Neuronal stem cell (in vitro differentiated cells): ENCODE measurements around the gene VTN.

Experiments used
- DNase-seq: peaks from one replicate; pipeline ENCODE4 v3.0.0-alpha.2; 2013; ENCODE audit warnings: low spot score
- H2AFZ ChIP-seq: one replicate; pipeline ENCODE4 v1.6.1; 2013; ENCODE audit warnings: mild to moderate bottlenecking, low read length, inconsistent platforms
- H2AK5ac ChIP-seq: 2 replicates; pipeline ENCODE4 v1.6.1; 2013; ENCODE audit warnings: low read depth, mild to moderate bottlenecking, inconsistent platforms, low read length, moderate library complexity, mixed read lengths
- H2BK120ac ChIP-seq: 2 replicates; pipeline ENCODE4 v1.6.1; 2013; ENCODE audit warnings: low read depth, mild to moderate bottlenecking, inconsistent platforms, low read length, moderate library complexity, mixed read lengths
- H2BK12ac ChIP-seq: one replicate; pipeline ENCODE4 v1.6.1; 2013; ENCODE audit warnings: low read length, inconsistent platforms
- H2BK15ac ChIP-seq: 2 replicates; pipeline ENCODE4 v1.6.1; 2013; ENCODE audit warnings: mild to moderate bottlenecking, low read length, inconsistent platforms, mixed read lengths
- H2BK5ac ChIP-seq: one replicate; pipeline ENCODE4 v1.6.1; 2013; ENCODE audit warnings: inconsistent platforms, mild to moderate bottlenecking, low read length, moderate library complexity
- H3K14ac ChIP-seq: one replicate; pipeline ENCODE4 v1.6.1; 2013; ENCODE audit warnings: low read length, inconsistent platforms
- H3K18ac ChIP-seq: 2 replicates; pipeline ENCODE4 v1.6.1; 2013; ENCODE audit warnings: low read length, inconsistent platforms
- H3K23ac ChIP-seq: 2 replicates; pipeline ENCODE4 v1.6.1; 2013; ENCODE audit warnings: low read depth, mild to moderate bottlenecking, mixed read lengths, low read length, inconsistent platforms; ENCODE audit not compliant: poor library complexity
- H3K27ac ChIP-seq: replicated peaks from 3 replicates; pipeline ENCODE4 v1.5.1; 2013; ENCODE audit warnings: low read length, inconsistent platforms
- H3K27me3 ChIP-seq, 3 experiments: 2 replicates each; pipeline ENCODE4 v1.6.1; 2013; ENCODE audit warnings: low read length in 3 of 3, mild to moderate bottlenecking in 2 of 3, inconsistent platforms in 1 of 3, low read depth in 1 of 3, mixed read lengths in 1 of 3, moderate library complexity in 1 of 3; ENCODE audit not compliant: control insufficient read depth in 3 of 3, insufficient read depth in 3 of 3
- H3K36me3 ChIP-seq, 2 donors: replicated peaks in 1 of 2; 2 replicates each; pipeline ENCODE4 v1.6.1; 2013; ENCODE audit warnings: low read length in 2 of 2; ENCODE audit not compliant: control insufficient read depth in 2 of 2, insufficient read depth in 2 of 2
- H3K4ac ChIP-seq: 2 replicates; pipeline ENCODE4 v1.6.1; 2013; ENCODE audit warnings: inconsistent platforms, mild to moderate bottlenecking, low read length, moderate library complexity
- H3K4me1 ChIP-seq, 2 donors: 1 replicate in 1 of 2; 2 replicates in 1 of 2; pipeline ENCODE4 v1.6.1; 2013; ENCODE audit warnings: low read length in 2 of 2, low read depth in 1 of 2; ENCODE audit not compliant: control insufficient read depth in 2 of 2, insufficient read depth in 1 of 2
- H3K4me2 ChIP-seq: one replicate; pipeline ENCODE4 v1.6.1; 2013; ENCODE audit warnings: mild to moderate bottlenecking, low read length, inconsistent platforms; ENCODE audit not compliant: insufficient read depth, poor library complexity, severe bottlenecking
- H3K4me3 ChIP-seq, 2 donors: 2 replicates each; pipeline ENCODE4 v1.5.1; 2013; ENCODE audit warnings: low read length in 2 of 2, mild to moderate bottlenecking in 2 of 2, inconsistent platforms in 1 of 2, moderate library complexity in 1 of 2
- H3K79me1 ChIP-seq: one replicate; pipeline ENCODE4 v1.6.1; 2013; ENCODE audit warnings: low read depth, mild to moderate bottlenecking, inconsistent platforms, low read length, moderate library complexity
- H3K9ac ChIP-seq: one replicate; pipeline ENCODE4 v1.6.1; 2013; ENCODE audit warnings: mild to moderate bottlenecking, low read depth, low read length, inconsistent platforms; ENCODE audit not compliant: poor library complexity
- H3K9me3 ChIP-seq, 2 donors: replicated peaks in 1 of 2; 2 replicates each; pipeline versions ENCODE3 to v1.6.1; 2013; ENCODE audit warnings: low read length in 2 of 2, mild to moderate bottlenecking in 2 of 2, inconsistent platforms in 1 of 2, low read depth in 1 of 2, mixed read lengths in 1 of 2, moderate library complexity in 1 of 2; ENCODE audit not compliant: control insufficient read depth in 2 of 2, insufficient read depth in 1 of 2
- H4K8ac ChIP-seq: one replicate; pipeline ENCODE4 v1.6.1; 2013; ENCODE audit warnings: low read depth, mild to moderate bottlenecking, inconsistent platforms, low read length, moderate library complexity
- H4K91ac ChIP-seq: one replicate; pipeline ENCODE4 v1.6.1; 2013; ENCODE audit warnings: low read length, low read depth, mild to moderate bottlenecking, inconsistent platforms; ENCODE audit not compliant: poor library complexity
- WGBS, 2 donors: extraction: QIAGEN DNeasy Blood & Tissue Kit; methylation state at CpG; one replicate each; pipeline ENCODE4 v1.1.7; 2013; ENCODE audit warnings: missing lambda C conversion rate in 2 of 2, mixed read lengths in 1 of 2; ENCODE audit not compliant: insufficient read length in 2 of 2, insufficient replicate concordance in 1 of 2; ENCODE audit errors: extremely low coverage in 2 of 2; 5-methylcytosine and 5-hydroxymethylcytosine counted together

The VTN gene

GRCh38 chr17:28363186-28363585, 6.9 kb downstream of the VTN start:
- WGBS, 2 donors: no CpG with 5 or more reads among the region's 5 CpGs
- H2AFZ ChIP-seq: no peak overlapping the region
- DNase-seq: no peak
- H3K79me1 ChIP-seq: no peaks in the 10 kb centered on the region
- no peak overlapping the region for H3K27ac ChIP-seq
- no peak overlapping the region for H2AK5ac ChIP-seq
- H3K4ac ChIP-seq: no peak overlapping the region
- H3K9ac ChIP-seq: no peak overlapping the region
- H3K9me3 ChIP-seq: no peaks in the 10 kb centered on the region
- no peaks in the 10 kb centered on the region for H3K27me3 ChIP-seq
- H3K36me3 ChIP-seq: peaks cover 19 to 57% of the 10 kb centered on the region in 2 donors
- no peak overlapping the region for H4K8ac ChIP-seq
- H3K23ac ChIP-seq: no peak overlapping the region
- H3K18ac ChIP-seq: no peak overlapping the region
- no peak overlapping the region for H4K91ac ChIP-seq
- no peak overlapping the region for H2BK5ac ChIP-seq
- H2BK15ac ChIP-seq: no peak overlapping the region
- peaks cover 2 to 4% of the 10 kb centered on the region in 2 donors for H3K4me1 ChIP-seq
- H2BK12ac ChIP-seq: no peak overlapping the region
- no peak overlapping the region for H3K4me2 ChIP-seq
- H3K4me3 ChIP-seq: no peak overlapping the region
- no peak overlapping the region for H2BK120ac ChIP-seq
- no peak overlapping the region for H3K14ac ChIP-seq

GRCh38 chr17:28357901-28358197, 12.3 kb downstream of the VTN start:
- no peaks in the 10 kb centered on the region for H3K27me3 ChIP-seq
- DNase-seq: no peak
- no peak overlapping the region for H3K23ac ChIP-seq
- no peak overlapping the region for H3K18ac ChIP-seq
- no peaks in the 10 kb centered on the region for H3K9me3 ChIP-seq
- H3K36me3 ChIP-seq: peaks cover 32 to 64% of the 10 kb centered on the region in 2 donors
- peak overlapping the region; percentile 63 for H3K4me2 ChIP-seq
- H3K79me1 ChIP-seq: peaks cover 9% of the 10 kb centered on the region
- H3K9ac ChIP-seq: peak overlapping the region; percentile 89
- H3K4ac ChIP-seq: no peak overlapping the region
- H3K4me1 ChIP-seq: peaks cover 4 to 6% of the 10 kb centered on the region in 2 donors
- no peak overlapping the region for H2BK15ac ChIP-seq
- H3K27ac ChIP-seq: no peak overlapping the region
- H2BK120ac ChIP-seq: no peak overlapping the region
- no CpG with 5 or more reads among the region's 4 CpGs for WGBS, 2 donors
- H2AK5ac ChIP-seq: no peak overlapping the region
- H2AFZ ChIP-seq: peak overlapping the region; percentile 87
- no peak overlapping the region for H4K8ac ChIP-seq
- no peak overlapping the region for H2BK5ac ChIP-seq
- no peak overlapping the region for H2BK12ac ChIP-seq
- peak overlapping the region; percentile 85 to 91 for H3K4me3 ChIP-seq
- H4K91ac ChIP-seq: no peak overlapping the region
- H3K14ac ChIP-seq: no peak overlapping the region

- no peak within 1 kb of the TSS for H4K91ac ChIP-seq
- no peak within 1 kb of the TSS for H3K14ac ChIP-seq
- peak within 1 kb of the TSS; percentile 96 for H3K9ac ChIP-seq
- peaks cover 32 to 63% of the 10 kb centered on the region in 2 donors for H3K36me3 ChIP-seq
- H3K23ac ChIP-seq: peak within 1 kb of the TSS; percentile 80
- no CpG with 5 or more reads among the region's 80 CpGs for WGBS, 2 donors
- no peak within 1 kb of the TSS for H2BK15ac ChIP-seq
- peak; percentile 88 for DNase-seq
- no peak within 1 kb of the TSS for H2BK120ac ChIP-seq
- H3K27ac ChIP-seq: no peak within 1 kb of the TSS
- peak within 1 kb of the TSS; percentile 85 to 95 for H3K4me3 ChIP-seq
- H4K8ac ChIP-seq: no peak within 1 kb of the TSS
- H2BK12ac ChIP-seq: no peak within 1 kb of the TSS
- peak within 1 kb of the TSS; percentile 44 for H2BK5ac ChIP-seq
- peak within 1 kb of the TSS; percentile 76 for H3K4me2 ChIP-seq
- peak within 1 kb of the TSS; percentile 92 for H3K18ac ChIP-seq
- H3K79me1 ChIP-seq: peaks cover 9% of the 10 kb centered on the region
- H2AFZ ChIP-seq: peak within 1 kb of the TSS; percentile 87
- peaks cover 4 to 6% of the 10 kb centered on the region in 2 donors for H3K4me1 ChIP-seq
- H2AK5ac ChIP-seq: peak within 1 kb of the TSS; percentile 76
- H3K9me3 ChIP-seq: no peaks in the 10 kb centered on the region
- no peak within 1 kb of the TSS for H3K4ac ChIP-seq
- H3K27me3 ChIP-seq: no peaks in the 10 kb centered on the region
These were observed 12.8 kb downstream of the VTN start, which contains the start of gene POLDIP2 for GRCh38 chr17:28357061-28357900. Gene POLDIP2, minus strand, starts transcription at chr17:28357527. Its CDS starts 79 bp downstream, at chr17:28357448.

- no peak overlapping the region for H3K4ac ChIP-seq
- no peaks in the 10 kb centered on the region for H3K27me3 ChIP-seq
- WGBS, 2 donors: no CpG with 5 or more reads among the region's 7 CpGs
- H4K91ac ChIP-seq: no peak overlapping the region
- no peak overlapping the region for H2BK5ac ChIP-seq
- no peak overlapping the region for H2AFZ ChIP-seq
- H3K27ac ChIP-seq: no peak overlapping the region
- no peak overlapping the region for H4K8ac ChIP-seq
- H3K14ac ChIP-seq: no peak overlapping the region
- no peak for DNase-seq
- no peak overlapping the region for H3K18ac ChIP-seq
- no peak overlapping the region for H3K23ac ChIP-seq
- no peak overlapping the region for H2BK12ac ChIP-seq
- peaks cover 63 to 97% of the 10 kb centered on the region in 2 donors for H3K36me3 ChIP-seq
- H2BK120ac ChIP-seq: no peak overlapping the region
- no peak overlapping the region for H3K4me2 ChIP-seq
- no peak overlapping the region for H3K4me3 ChIP-seq
- peaks cover 2% of the 10 kb centered on the region for H3K79me1 ChIP-seq
- no peaks in the 10 kb centered on the region for H3K9me3 ChIP-seq
- peaks cover 0 to 6% of the 10 kb centered on the region in 2 donors for H3K4me1 ChIP-seq
- no peak overlapping the region for H2AK5ac ChIP-seq
- H3K9ac ChIP-seq: no peak overlapping the region
- H2BK15ac ChIP-seq: no peak overlapping the region
These were observed 19.8 kb downstream of the VTN start for GRCh38 chr17:28350271-28350670.
